HepG2 (cell line): ENCODE results near the gene HRH3. TPM values are rescaled to one million over a fixed set of nuclear protein-coding genes. Genes with fewer than 3 reads are reported as not detected.
A peak's percentile ranks its signal among the peaks of the same experiment; 100 is the strongest.

ENCODE experiments used
- ATAC-seq: fragments of 200-7000 bp; cut with Tn5 transposase; 3 replicates; pipeline ENCODE4 v1.9.1; 2020; ENCODE audit warnings: mild to moderate bottlenecking, moderate library complexity
- BruUV-seq: library from RNA; stranded (reverse); fragments of 400-500 nt; replicated peaks from 2 replicates; lab custom pipeline; 2021; lab: Mats Ljungman, UMichigan
- CTCF ChIA-PET: fragments of 300-600 bp; formaldehyde crosslinking; extraction: SDS; loops from one replicate; lab custom pipeline; 2021; ENCODE audit warnings: low total read pairs, inconsistent platforms, low intra/inter-chr PET ratio; lab: Yijun Ruan, JAX
- POLR2A ChIA-PET: fragments of 350-600 bp; sonication (Branson Sonifier 250); formaldehyde crosslinking; loops from one replicate; lab custom pipeline; 2020; ENCODE audit warnings: antibody characterized with exemption, inconsistent platforms; lab: Yijun Ruan, JAX
- DNase-seq: peaks from one replicate; pipeline ENCODE4 v3.0.0-alpha.2; 2015; ENCODE audit warnings: low spot score
- FAIRE-seq: peaks from 3 replicates; lab custom pipeline; 2011; peaks lifted over from hg19 to GRCh38; lab: Jason Lieb, UNC
- H2AFZ ChIP-seq: one replicate; pipeline ENCODE4 v1.6.1; 2011; ENCODE audit warnings: low read length, inconsistent platforms
- H3K27ac ChIP-seq: fragments of 300-600 bp; 3 replicates; pipeline ENCODE4 v1.8.0; 2011; ENCODE audit warnings: mixed run types, mild to moderate bottlenecking, mixed read lengths, low read length, inconsistent platforms; ENCODE audit not compliant: insufficient read depth; ENCODE audit errors: extremely low read length
- H3K27me3 ChIP-seq, 2 experiments: fragments of 200-600 bp in 1 of 2; 2 replicates in 1 of 2; 3 replicates in 1 of 2; pipeline versions ENCODE4 v1.6.0 to v1.8.0; 2011; ENCODE audit warnings: low read length in 2 of 2, mild to moderate bottlenecking in 2 of 2, moderate library complexity in 2 of 2, inconsistent platforms in 1 of 2; ENCODE audit not compliant: insufficient read depth in 2 of 2, control insufficient read depth in 1 of 2
- H3K36me3 ChIP-seq, 2 experiments: fragments of 200-600 bp in 1 of 2; replicated peaks in 1 of 2; 2 replicates in 1 of 2; 3 replicates in 1 of 2; pipeline versions ENCODE4 v1.5.1 to v1.8.0; 2011; ENCODE audit warnings: low read length in 2 of 2, inconsistent platforms in 1 of 2; ENCODE audit not compliant: insufficient read depth in 2 of 2, control insufficient read depth in 1 of 2
- H3K4me1 ChIP-seq: 2 replicates; pipeline ENCODE4 v1.5.1; 2012; ENCODE audit warnings: low read length, inconsistent platforms; ENCODE audit not compliant: insufficient read depth
- H3K4me2 ChIP-seq: 2 replicates; pipeline ENCODE4 v1.6.0; 2011; ENCODE audit warnings: low read depth, low read length, inconsistent platforms
- H3K4me3 ChIP-seq, 3 experiments: fragments of 200-600 bp in 1 of 3; sonication (generic), shearing (Covaris generic) in 1 of 3; replicated peaks in 1 of 3; 2 replicates each; pipeline ENCODE4 v1.5.1; 2011 to 2016; ENCODE audit warnings: low read length in 3 of 3, inconsistent platforms in 2 of 3, low read depth in 2 of 3, mild to moderate bottlenecking in 2 of 3, control low read depth in 1 of 3, mixed read lengths in 1 of 3; ENCODE audit not compliant: insufficient read depth in 1 of 3
- H3K79me2 ChIP-seq: one replicate; pipeline ENCODE4 v1.6.1; 2011; ENCODE audit warnings: low read length, inconsistent platforms; ENCODE audit not compliant: insufficient read depth
- H3K9ac ChIP-seq: 2 replicates; pipeline ENCODE4 v1.6.0; 2011; ENCODE audit warnings: mild to moderate bottlenecking, low read depth, low read length, inconsistent platforms; ENCODE audit not compliant: insufficient read depth
- H3K9me3 ChIP-seq: 2 replicates; pipeline ENCODE4 v1.5.1; 2012; ENCODE audit warnings: mild to moderate bottlenecking, low read length
- H4K20me1 ChIP-seq: 2 replicates; pipeline ENCODE4 v1.6.0; 2011; ENCODE audit warnings: inconsistent platforms, mild to moderate bottlenecking, low read length, moderate library complexity; ENCODE audit not compliant: insufficient read depth
- CAMTA2 ChIP-seq: sonication (generic); formaldehyde crosslinking; IDR thresholded peaks from 2 replicates; pipeline ENCODE4 v1.4.0; 2020; ENCODE audit warnings: mild to moderate bottlenecking, missing genetic modification reagents, borderline replicate concordance
- CBX5 ChIP-seq: sonication (generic); formaldehyde crosslinking; IDR thresholded peaks from 2 replicates; pipeline ENCODE4 v1.4.0; 2020; ENCODE audit warnings: missing genetic modification reagents, borderline replicate concordance
- CEBPZ ChIP-seq: IDR thresholded peaks from 2 replicates; pipeline ENCODE4 v1.6.1; 2012; ENCODE audit warnings: low read length, improper control_type of control experiment
- DRAP1 ChIP-seq: IDR thresholded peaks from 2 replicates; pipeline ENCODE4 v1.6.1; 2016; ENCODE audit warnings: missing genetic modification reagents, missing compliant biosample characterization
- HMGA1 ChIP-seq: sonication (generic); formaldehyde crosslinking; conservative IDR thresholded peaks from 2 replicates; pipeline ENCODE4 v1.4.0; 2020; ENCODE audit warnings: missing genetic modification reagents
- IKZF4 ChIP-seq: sonication (generic); formaldehyde crosslinking; IDR thresholded peaks from 2 replicates; pipeline ENCODE4 v1.5.1; 2020; ENCODE audit warnings: borderline replicate concordance, mild to moderate bottlenecking, low read depth, missing genetic modification reagents; ENCODE audit errors: not compliant biosample characterization
- MEIS2 ChIP-seq: sonication (generic); formaldehyde crosslinking; IDR thresholded peaks from 2 replicates; pipeline ENCODE4 v1.9.0; 2021; ENCODE audit warnings: mild to moderate bottlenecking, missing genetic modification reagents
- NFYB ChIP-seq: sonication (generic); formaldehyde crosslinking; IDR thresholded peaks from 2 replicates; pipeline ENCODE4 v1.4.0; 2020; ENCODE audit warnings: missing genetic modification reagents
- NFYC ChIP-seq: IDR thresholded peaks from 2 replicates; pipeline ENCODE4 v1.6.1; 2016; ENCODE audit warnings: missing genetic modification reagents, missing compliant biosample characterization
- PHF8 ChIP-seq: sonication (generic); formaldehyde crosslinking; IDR thresholded peaks from 2 replicates; pipeline ENCODE4 v1.5.0; 2020; ENCODE audit warnings: missing genetic modification reagents
- RBFOX2 ChIP-seq: fragments of 200-400 bp; formaldehyde crosslinking; IDR thresholded peaks from 2 replicates; pipeline ENCODE4 v1.6.1; 2017; ENCODE audit warnings: low read depth, mild to moderate bottlenecking, low read length
- TP53 ChIP-seq: sonication (generic); formaldehyde crosslinking; conservative IDR thresholded peaks from 2 replicates; pipeline ENCODE4 v1.4.0; 2020; ENCODE audit warnings: missing genetic modification reagents
- ZBTB26 ChIP-seq: IDR thresholded peaks from 2 replicates; pipeline ENCODE4 v1.6.1; 2016; ENCODE audit warnings: missing compliant biosample characterization, missing genetic modification reagents, borderline replicate concordance
- ZFP36L1 ChIP-seq: sonication (generic); formaldehyde crosslinking; IDR thresholded peaks from 2 replicates; pipeline ENCODE4 v1.8.0; 2022; ENCODE audit warnings: mild to moderate bottlenecking, missing genetic modification reagents, moderate library complexity
- ZNF256 ChIP-seq: sonication (generic); formaldehyde crosslinking; conservative IDR thresholded peaks from 2 replicates; pipeline ENCODE4 v1.4.0; 2020; ENCODE audit warnings: missing genetic modification reagents
- ZNF543 ChIP-seq: sonication (generic); formaldehyde crosslinking; IDR thresholded peaks from 2 replicates; pipeline ENCODE4 v1.4.0; 2020; ENCODE audit warnings: mild to moderate bottlenecking, missing genetic modification reagents
- ZNF562 ChIP-seq: sonication (generic); formaldehyde crosslinking; IDR thresholded peaks from 2 replicates; pipeline ENCODE4 v1.8.0; 2022; ENCODE audit warnings: missing genetic modification reagents, borderline replicate concordance
- ZNF7 ChIP-seq: IDR thresholded peaks from 2 replicates; pipeline ENCODE4 v1.6.1; 2016; ENCODE audit warnings: missing biosample characterization, missing genetic modification reagents
- ZNF75D ChIP-seq: sonication (generic); formaldehyde crosslinking; IDR thresholded peaks from 2 replicates; pipeline ENCODE4 v1.8.1; 2023; ENCODE audit warnings: missing genetic modification reagents, mild to moderate bottlenecking, borderline replicate concordance
- ZNF780A ChIP-seq: sonication (generic); formaldehyde crosslinking; IDR thresholded peaks from 2 replicates; pipeline ENCODE4 v1.8.0; 2022; ENCODE audit warnings: mild to moderate bottlenecking, missing genetic modification reagents, moderate library complexity
- WGBS: methylation state at CpG from one replicate; pipeline ENCODE4 v1.1.6; 2017; ENCODE audit warnings: low lambda C conversion rate; 5-methylcytosine and 5-hydroxymethylcytosine counted together
- in situ Hi-C: cut with HindIII; loops from 2 replicates; pipeline ENCODE4 v1.10.0; 2017; ENCODE audit warnings: low pct_unique_long_range_greater_than_20kb; ENCODE audit not compliant: extremely low pct_ligation_motif_present
- intact Hi-C: fragments of 100-400 bp; cut with micrococcal nuclease; formaldehyde crosslinking; loops from one replicate; pipeline ENCODE4 v1.10.0; 2022; ENCODE audit not compliant: unreplicated experiment
- polyA plus RNA-seq, 8 experiments: library from polyadenylated mRNA; depleted of rRNA in 3 of 8; stranded (reverse) in 7 of 8; unstranded in 1 of 8; fragments of >200 nt; fragmentation: Illumina TruSeq in 4 of 8; extraction: Trizol in 4 of 8; gene quantifications; 2 replicates each; pipeline versions ENCODE4 v1.2.1 to v1.2.3, GENCODE V29; 2011 to 2016; ENCODE audit warnings: low read depth in 4 of 8, missing spikeins in 1 of 8, mixed read lengths in 1 of 8; ENCODE audit not compliant: insufficient read depth in 1 of 8
- total RNA-seq, 5 experiments: library from RNA; depleted of rRNA; stranded (reverse); fragments of >200 nt; fragmentation: Illumina TruSeq; extraction: Trizol; gene quantifications; 2 replicates each; pipeline ENCODE4 v1.2.3, GENCODE V29; 2016; ENCODE audit warnings: low read depth in 1 of 5
- TF ChIP-seq, protein P1 (sequence below): IDR thresholded peaks from 2 replicates; pipeline ENCODE4 v1.6.1; 2016; ENCODE audit warnings: mild to moderate bottlenecking

The HRH3 gene
- total and polyA plus RNA-seq, 2 of the 13 experiments (the other 11 are each of a cell fraction or from before 2014, with no cell fraction given), result 0.18 TPM; not detected in 1

DNA sequence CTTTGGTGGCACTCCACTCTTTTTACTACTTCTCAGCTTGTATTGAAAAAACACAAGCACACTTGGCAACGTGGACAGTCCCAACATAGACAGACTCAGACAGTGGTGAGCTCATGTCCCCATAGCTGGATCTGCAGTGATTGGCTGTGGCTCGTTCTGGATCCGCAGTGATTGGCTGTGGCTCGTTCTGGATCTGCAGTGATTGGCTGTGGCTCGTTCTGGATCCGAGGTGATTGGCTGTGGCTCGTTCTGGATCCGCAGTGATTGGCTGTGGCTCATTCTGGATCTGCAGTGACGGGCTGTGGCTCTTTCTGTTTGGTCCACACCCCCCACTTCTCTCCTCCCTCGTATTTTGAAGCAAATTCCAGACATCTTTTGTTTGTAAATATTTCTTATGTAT is 46.3 kb upstream of the HRH3 start:
- WGBS, result 96% methylated on average over 10 of the region's 10 CpGs
- Histone ChIP-seq H3K4me1 (0 out of 2 replicates have a peak, but pooled peaks cover 7% of the 10 kb centered on the region), H3K4me2 (no peak overlapping the region), H3K4me3 (no peak overlapping the region), H3K27me3 (no peaks in the 10 kb centered on the region), H3K9me3 (no peaks in the 10 kb centered on the region), H3K79me2 (no peaks in the 10 kb centered on the region), H2AFZ (no peak overlapping the region), H3K9ac (no peak overlapping the region), H4K20me1 (peaks cover 15% of the 10 kb centered on the region; the same call in 1 of the 2 replicates), H3K27ac (no peak overlapping the region), H3K36me3 (peaks cover 46 to 66% of the 10 kb centered on the region in 2 experiments)
- in situ Hi-C loops, result no loop called here
- BruUV-seq, result no TSS peak
- POLR2A ChIA-PET, result no interaction called here
- DNase-seq, result peak; percentile 39
- no peak for ATAC-seq
- FAIRE-seq, result peak; percentile 66
- CTCF ChIA-PET, result no interaction called here
- intact Hi-C loops, result no loop called here
- TF ChIP-seq ZNF543 (CRISPR knock-in tag) (no peak), ZBTB26 (CRISPR knock-in tag) (peak; percentile 100), CBX5 (CRISPR knock-in tag) (no peak), ZNF7 (CRISPR knock-in tag) (no peak), IKZF4 (CRISPR knock-in tag) (no peak), CAMTA2 (no peak), RBFOX2 (no peak), ZFP36L1 (CRISPR knock-in tag) (no peak), TP53 (CRISPR knock-in tag) (no peak), CEBPZ (no peak), NFYC (CRISPR knock-in tag) (peak; percentile 77), ZNF780A (CRISPR knock-in tag) (no peak), NFYB (CRISPR knock-in tag) (peak; percentile 78), ZNF562 (no peak), HMGA1 (CRISPR knock-in tag) (no peak), ZNF75D (no peak), MEIS2 (CRISPR knock-in tag) (no peak), ZNF256 (CRISPR knock-in tag) (no peak), DRAP1 (CRISPR knock-in tag) (no peak), PHF8 (no peak)
- TF ChIP-seq, protein P1, sequence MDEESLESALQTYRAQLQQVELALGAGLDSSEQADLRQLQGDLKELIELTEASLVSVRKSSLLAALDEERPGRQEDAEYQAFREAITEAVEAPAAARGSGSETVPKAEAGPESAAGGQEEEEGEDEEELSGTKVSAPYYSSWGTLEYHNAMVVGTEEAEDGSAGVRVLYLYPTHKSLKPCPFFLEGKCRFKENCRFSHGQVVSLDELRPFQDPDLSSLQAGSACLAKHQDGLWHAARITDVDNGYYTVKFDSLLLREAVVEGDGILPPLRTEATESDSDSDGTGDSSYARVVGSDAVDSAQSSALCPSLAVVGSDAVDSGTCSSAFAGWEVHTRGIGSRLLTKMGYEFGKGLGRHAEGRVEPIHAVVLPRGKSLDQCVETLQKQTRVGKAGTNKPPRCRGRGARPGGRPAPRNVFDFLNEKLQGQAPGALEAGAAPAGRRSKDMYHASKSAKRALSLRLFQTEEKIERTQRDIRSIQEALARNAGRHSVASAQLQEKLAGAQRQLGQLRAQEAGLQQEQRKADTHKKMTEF (CRISPR knock-in tag), result no peak
